Measurements from ENCODE around the gene GARIN5B.

GRCh38 chr19:55369653-55370304 is 6.7 kb upstream of the GARIN5B start:
- no peak for TF ChIP-seq CTCF (IDR thresholded peaks at IDR 0.05)
- TF ChIP-seq POLR2A (IDR thresholded peaks at IDR 0.05) = no peak

Measured in uterus (tissue), 2 donors.